Testis (tissue), 2 donors: Measurements from ENCODE around the gene REV3L.

Source experiments
- CTCF ChIP-seq, 3 experiments: fragments of 450-650 bp in 2 of 3; fragments of 200-600 bp in 1 of 3; sonication (generic) in 1 of 3; IDR thresholded peaks; one replicate each; pipeline ENCODE4 v1.5.1; 2016 to 2019; ENCODE audit warnings: antibody characterized with exemption in 3 of 3, mild to moderate bottlenecking in 2 of 3, moderate library complexity in 1 of 3
- POLR2A ChIP-seq: fragments of 450-650 bp; IDR thresholded peaks from one replicate; pipeline ENCODE4 v1.6.1; 2017; ENCODE audit warnings: antibody characterized with exemption, mild to moderate bottlenecking, moderate library complexity

- TF ChIP-seq POLR2A (no peak), CTCF (IDR thresholded peaks at IDR 0.05) (no peak)
Observed at GRCh38 chr6:111470991-111471390, 12.0 kb downstream of the REV3L start.
